ENCODE data around the gene DLX1. TPM values are rescaled to one million over a fixed set of nuclear protein-coding genes. Genes with fewer than 3 reads are reported as not detected.

Gene DLX1
- total and polyA plus RNA-seq, 2 experiments from 2014 or later: not detected

DNA sequence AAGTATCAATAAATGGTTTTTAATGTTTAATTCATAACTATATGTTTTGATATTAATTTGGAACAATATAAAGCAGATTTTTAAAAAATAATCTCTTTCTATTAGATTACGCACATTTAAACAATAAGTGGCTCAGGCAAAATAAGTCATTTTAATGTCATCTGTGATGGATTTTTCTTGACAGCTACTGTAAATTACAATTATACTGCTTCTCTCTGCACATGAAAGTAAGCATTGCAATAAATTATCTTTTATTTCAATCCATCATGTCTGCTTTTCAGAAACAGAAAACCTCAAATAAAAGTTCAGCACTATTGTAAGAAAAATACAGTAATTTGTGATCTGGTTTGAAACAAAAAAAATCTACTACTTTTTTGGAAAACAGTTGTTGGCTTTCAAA lies 11.1 kb upstream of the DLX1 start (continued):
- TF ChIP-seq, protein P1, sequence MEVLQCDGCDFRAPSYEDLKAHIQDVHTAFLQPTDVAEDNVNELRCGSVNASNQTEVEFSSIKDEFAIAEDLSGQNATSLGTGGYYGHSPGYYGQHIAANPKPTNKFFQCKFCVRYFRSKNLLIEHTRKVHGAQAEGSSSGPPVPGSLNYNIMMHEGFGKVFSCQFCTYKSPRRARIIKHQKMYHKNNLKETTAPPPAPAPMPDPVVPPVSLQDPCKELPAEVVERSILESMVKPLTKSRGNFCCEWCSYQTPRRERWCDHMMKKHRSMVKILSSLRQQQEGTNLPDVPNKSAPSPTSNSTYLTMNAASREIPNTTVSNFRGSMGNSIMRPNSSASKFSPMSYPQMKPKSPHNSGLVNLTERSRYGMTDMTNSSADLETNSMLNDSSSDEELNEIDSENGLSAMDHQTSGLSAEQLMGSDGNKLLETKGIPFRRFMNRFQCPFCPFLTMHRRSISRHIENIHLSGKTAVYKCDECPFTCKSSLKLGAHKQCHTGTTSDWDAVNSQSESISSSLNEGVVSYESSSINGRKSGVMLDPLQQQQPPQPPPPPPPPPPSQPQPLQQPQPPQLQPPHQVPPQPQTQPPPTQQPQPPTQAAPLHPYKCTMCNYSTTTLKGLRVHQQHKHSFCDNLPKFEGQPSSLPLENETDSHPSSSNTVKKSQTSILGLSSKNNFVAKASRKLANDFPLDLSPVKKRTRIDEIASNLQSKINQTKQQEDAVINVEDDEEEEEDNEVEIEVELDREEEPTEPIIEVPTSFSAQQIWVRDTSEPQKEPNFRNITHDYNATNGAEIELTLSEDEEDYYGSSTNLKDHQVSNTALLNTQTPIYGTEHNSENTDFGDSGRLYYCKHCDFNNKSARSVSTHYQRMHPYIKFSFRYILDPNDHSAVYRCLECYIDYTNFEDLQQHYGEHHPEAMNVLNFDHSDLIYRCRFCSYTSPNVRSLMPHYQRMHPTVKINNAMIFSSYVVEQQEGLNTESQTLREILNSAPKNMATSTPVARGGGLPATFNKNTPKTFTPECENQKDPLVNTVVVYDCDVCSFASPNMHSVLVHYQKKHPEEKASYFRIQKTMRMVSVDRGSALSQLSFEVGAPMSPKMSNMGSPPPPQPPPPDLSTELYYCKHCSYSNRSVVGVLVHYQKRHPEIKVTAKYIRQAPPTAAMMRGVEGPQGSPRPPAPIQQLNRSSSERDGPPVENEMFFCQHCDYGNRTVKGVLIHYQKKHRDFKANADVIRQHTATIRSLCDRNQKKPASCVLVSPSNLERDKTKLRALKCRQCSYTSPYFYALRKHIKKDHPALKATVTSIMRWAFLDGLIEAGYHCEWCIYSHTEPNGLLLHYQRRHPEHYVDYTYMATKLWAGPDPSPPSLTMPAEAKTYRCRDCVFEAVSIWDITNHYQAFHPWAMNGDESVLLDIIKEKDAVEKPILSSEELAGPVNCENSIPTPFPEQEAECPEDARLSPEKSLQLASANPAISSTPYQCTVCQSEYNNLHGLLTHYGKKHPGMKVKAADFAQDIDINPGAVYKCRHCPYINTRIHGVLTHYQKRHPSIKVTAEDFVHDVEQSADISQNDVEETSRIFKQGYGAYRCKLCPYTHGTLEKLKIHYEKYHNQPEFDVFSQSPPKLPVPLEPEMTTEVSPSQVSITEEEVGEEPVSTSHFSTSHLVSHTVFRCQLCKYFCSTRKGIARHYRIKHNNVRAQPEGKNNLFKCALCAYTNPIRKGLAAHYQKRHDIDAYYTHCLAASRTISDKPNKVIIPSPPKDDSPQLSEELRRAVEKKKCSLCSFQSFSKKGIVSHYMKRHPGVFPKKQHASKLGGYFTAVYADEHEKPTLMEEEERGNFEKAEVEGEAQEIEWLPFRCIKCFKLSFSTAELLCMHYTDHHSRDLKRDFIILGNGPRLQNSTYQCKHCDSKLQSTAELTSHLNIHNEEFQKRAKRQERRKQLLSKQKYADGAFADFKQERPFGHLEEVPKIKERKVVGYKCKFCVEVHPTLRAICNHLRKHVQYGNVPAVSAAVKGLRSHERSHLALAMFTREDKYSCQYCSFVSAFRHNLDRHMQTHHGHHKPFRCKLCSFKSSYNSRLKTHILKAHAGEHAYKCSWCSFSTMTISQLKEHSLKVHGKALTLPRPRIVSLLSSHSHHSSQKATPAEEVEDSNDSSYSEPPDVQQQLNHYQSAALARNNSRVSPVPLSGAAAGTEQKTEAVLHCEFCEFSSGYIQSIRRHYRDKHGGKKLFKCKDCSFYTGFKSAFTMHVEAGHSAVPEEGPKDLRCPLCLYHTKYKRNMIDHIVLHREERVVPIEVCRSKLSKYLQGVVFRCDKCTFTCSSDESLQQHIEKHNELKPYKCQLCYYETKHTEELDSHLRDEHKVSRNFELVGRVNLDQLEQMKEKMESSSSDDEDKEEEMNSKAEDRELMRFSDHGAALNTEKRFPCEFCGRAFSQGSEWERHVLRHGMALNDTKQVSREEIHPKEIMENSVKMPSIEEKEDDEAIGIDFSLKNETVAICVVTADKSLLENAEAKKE (CRISPR knock-in tag; IDR thresholded peaks at IDR 0.05): no peak
- no peak for TF ChIP-seq ZNF331 (CRISPR knock-in tag; IDR thresholded peaks at IDR 0.05; ENCODE audit: low read depth)
- TF ChIP-seq, protein P2, sequence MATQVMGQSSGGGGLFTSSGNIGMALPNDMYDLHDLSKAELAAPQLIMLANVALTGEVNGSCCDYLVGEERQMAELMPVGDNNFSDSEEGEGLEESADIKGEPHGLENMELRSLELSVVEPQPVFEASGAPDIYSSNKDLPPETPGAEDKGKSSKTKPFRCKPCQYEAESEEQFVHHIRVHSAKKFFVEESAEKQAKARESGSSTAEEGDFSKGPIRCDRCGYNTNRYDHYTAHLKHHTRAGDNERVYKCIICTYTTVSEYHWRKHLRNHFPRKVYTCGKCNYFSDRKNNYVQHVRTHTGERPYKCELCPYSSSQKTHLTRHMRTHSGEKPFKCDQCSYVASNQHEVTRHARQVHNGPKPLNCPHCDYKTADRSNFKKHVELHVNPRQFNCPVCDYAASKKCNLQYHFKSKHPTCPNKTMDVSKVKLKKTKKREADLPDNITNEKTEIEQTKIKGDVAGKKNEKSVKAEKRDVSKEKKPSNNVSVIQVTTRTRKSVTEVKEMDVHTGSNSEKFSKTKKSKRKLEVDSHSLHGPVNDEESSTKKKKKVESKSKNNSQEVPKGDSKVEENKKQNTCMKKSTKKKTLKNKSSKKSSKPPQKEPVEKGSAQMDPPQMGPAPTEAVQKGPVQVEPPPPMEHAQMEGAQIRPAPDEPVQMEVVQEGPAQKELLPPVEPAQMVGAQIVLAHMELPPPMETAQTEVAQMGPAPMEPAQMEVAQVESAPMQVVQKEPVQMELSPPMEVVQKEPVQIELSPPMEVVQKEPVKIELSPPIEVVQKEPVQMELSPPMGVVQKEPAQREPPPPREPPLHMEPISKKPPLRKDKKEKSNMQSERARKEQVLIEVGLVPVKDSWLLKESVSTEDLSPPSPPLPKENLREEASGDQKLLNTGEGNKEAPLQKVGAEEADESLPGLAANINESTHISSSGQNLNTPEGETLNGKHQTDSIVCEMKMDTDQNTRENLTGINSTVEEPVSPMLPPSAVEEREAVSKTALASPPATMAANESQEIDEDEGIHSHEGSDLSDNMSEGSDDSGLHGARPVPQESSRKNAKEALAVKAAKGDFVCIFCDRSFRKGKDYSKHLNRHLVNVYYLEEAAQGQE (IDR thresholded peaks at IDR 0.05; ENCODE audit: unreplicated experiment): no peak
- TF ChIP-seq ZNF114 (CRISPR knock-in tag; IDR thresholded peaks at IDR 0.05): no peak

DNA sequence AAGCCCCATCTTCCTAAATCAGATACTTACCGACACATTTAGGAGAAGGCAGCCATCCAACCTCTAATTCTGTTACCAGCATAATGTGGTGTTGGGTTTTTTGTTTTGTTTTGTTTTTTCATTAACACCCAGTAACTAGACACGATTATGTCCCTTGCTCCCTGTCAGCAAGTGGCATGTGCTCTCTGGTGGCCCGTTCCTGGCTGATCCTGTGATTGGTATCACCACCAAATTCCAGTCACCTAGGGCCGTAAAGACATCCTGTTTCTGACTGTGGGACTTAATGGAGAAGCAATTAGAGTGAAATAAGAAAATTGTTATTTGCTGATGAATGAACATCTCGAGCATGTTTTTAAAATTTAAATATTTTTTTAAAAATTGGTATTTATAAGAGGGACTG lies 5.9 kb upstream of the DLX1 start:
- H3F3A ChIP-seq (replicated peaks; ENCODE audit: low read depth): peaks cover 42% of the 10 kb centered on the region
- peaks cover 52% of the 10 kb centered on the region for H3K4me1 ChIP-seq (ENCODE audit: insufficient read depth)
- Mint-ChIP-seq H3K27me3 (ENCODE audit: insufficient read depth, low read depth, poor library complexity) (peaks cover 67% of the 10 kb centered on the region), H3K4me3 (no peak overlapping the region), H3K27ac (no peak overlapping the region), H3K36me3 (ENCODE audit: low read depth) (no peaks in the 10 kb centered on the region), H3K4me1 (peaks cover 35% of the 10 kb centered on the region), H3K9me3 (peaks cover 3% of the 10 kb centered on the region; the same call in 2 of the 3 replicates)
- no peak overlapping the region for H3K4me3 ChIP-seq
- H3K79me2 ChIP-seq (replicated peaks; ENCODE audit: insufficient read depth): no peaks in the 10 kb centered on the region
- no peak for ATAC-seq
- no peak for DNase-seq (ENCODE audit: low spot score)
- H3K36me3 ChIP-seq (ENCODE audit: insufficient read depth): no peaks in the 10 kb centered on the region
- H4K20me1 ChIP-seq (replicated peaks; ENCODE audit: insufficient read depth): peaks cover 35% of the 10 kb centered on the region
- H3K9me2 ChIP-seq (ENCODE audit: insufficient read depth): no peaks in the 10 kb centered on the region
- H3K4me2 ChIP-seq: no peak overlapping the region
- H3K27ac ChIP-seq (ENCODE audit: low read depth): no peak overlapping the region
- no peak overlapping the region for H2AFZ ChIP-seq
- peaks cover 84% of the 10 kb centered on the region for H3K27me3 ChIP-seq (ENCODE audit: insufficient read depth)
- TF ChIP-seq NANOG (IDR thresholded peaks at IDR 0.05; ENCODE audit: borderline replicate concordance): no peak
- no peak for TF ChIP-seq CREB1 (CRISPR knock-in tag; IDR thresholded peaks at IDR 0.05; ENCODE audit: low read depth)
- no peak for TF ChIP-seq STAT1 (IDR thresholded peaks at IDR 0.05; ENCODE audit: unreplicated experiment)

Data from GM23338 (cell line).